Stimulated activated CD4-positive, alpha-beta T cell treated with anti-CD3 and anti-CD28 coated beads, Interleukin-2, amount 100 ng/mL, for 4 hours (primary cell): ENCODE measurements around the gene F10.

ENCODE experiments used
- DNase-seq: peaks from one replicate; pipeline ENCODE4 v3.0.0-alpha.2; 2020; ENCODE audit warnings: low read depth

F10 gene

DNA sequence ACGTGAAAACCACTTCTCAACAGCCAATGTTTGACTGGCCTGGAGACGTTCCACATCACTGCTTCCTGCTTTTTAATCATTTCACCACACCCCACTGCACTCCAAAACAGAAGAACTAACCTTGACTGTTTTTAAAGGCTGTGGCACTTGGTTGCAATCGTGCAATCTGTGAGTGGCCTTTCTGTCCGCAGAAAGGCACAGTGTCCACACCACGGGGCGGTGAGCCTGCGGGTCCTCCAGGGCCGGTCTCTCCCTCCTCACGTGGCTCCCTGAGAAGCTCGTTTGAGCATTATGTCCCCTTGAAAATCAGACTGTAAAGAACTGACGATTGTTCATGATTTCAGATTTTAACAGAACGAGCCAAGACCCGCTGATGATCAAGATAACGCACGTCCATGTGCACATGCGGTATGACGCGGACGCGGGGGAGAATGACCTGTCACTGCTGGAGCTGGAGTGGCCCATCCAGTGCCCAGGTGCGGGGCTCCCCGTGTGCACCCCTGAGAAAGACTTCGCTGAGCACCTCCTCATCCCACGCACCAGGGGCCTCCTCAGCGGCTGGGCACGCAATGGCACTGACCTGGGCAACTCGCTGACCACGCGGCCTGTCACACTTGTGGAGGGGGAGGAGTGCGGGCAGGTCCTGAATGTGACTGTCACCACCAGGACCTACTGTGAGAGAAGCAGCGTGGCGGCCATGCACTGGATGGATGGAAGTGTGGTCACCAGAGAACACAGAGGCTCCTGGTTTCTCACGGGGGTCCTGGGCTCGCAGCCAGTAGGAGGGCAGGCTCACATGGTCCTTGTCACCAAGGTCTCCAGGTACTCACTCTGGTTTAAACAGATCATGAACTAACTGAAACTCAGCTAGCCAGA is 48.9 kb downstream of the F10 start:
- DNase-seq = no peak

DNA sequence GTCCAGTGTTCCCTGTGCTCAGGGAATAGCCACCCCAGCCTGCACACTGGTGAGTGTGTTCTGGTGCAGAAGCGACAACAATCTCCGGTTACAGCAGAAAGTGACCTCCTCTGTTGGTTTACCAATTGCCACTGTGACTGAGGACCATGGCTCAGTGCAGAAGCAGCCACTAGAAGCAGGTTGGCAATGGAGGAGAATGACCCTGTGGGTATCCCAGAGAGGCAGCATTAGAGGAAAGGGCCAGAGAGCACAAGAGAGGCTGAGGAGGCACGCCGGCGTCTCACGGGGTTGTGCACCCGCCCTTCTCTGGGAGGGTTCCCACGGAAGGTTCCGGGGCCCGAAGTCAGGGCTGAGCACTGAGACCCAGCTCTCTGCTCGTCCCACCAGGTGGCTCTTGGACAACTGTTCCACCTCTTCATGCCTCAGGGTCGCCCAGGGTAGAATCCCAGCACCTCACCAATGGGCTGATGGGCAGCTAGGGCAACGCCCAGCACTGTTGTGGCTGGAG is 49.9 kb downstream of the F10 start:
- DNase-seq = no peak

DNA sequence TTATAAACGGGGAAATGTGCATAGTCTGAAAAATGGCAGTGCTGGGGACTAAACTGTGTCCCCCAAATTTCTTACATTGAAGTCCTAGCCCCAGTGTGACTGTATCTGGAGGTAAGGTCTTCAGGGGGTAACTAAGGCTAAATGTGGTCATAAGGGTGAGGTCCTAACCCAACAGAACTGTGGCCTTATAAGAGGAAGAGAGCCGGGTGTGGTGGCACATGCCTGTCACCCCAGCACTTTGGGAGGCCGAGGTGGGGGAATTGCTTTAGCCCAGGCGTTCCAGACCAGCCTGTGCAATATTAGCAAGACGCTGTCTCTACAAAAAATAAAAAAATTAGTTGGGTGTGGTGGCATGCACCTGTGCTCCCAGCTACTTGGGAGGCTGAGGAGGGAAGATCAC is 53.7 kb downstream of the F10 start:
- DNase-seq = peak; percentile 77

DNA sequence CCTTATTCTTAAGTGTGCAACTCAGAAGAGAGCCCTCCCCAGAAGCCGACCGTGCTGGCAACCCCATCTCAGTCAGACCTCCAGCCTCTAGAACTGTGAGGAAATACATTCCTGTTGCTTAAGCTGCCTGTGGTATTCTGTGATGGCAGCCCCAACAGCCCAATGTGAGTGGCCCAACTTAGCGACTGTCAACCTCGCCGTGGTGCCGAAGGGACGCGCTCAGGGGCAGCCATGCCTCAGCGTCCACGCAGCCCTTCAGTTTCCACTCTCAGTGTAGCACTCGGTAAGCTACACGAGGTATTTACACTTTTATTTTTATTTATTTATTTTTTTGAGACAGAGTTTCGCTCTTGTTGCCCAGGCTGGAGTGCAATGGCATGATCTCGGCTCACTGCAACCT is 54.2 kb downstream of the F10 start:
- no peak for DNase-seq

DNA sequence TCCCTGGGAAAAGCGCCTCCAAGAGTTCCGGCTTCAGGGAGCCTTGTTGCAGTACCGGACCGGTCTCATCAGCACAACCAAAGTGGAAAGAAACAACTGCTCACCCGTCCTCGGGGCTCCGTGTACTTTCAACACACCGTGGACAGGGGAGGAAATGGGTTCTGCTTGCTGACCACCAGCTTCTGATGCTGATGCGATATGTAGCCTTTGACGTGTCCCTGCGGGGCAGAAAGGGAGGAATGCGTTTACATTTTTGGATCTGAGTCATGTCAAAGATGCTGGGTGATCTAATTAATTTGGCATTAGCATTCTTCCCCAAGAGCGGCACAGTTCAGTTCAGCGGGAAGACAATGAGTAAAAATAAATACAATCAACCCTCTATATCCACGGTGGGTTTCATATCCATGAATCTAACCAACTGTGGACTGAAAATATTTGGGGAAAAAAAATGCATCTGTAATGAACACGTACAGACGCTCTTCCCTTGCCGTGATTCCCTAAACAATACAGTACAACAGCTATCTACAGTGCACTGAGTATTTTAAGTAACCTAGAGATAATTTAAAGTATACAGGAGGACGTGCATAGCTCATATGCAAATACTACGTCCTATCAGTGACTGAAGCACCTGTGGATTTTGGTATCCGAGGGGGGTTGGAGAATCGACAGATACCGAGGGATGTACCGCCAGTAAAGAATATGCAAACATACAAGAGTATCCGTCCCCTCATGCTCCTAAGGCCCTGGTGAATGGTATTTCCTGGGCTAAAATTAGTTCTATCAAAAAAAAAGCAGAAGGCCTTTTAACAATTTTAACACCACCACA is 55.7 kb downstream of the F10 start:
- no peak for DNase-seq

DNA sequence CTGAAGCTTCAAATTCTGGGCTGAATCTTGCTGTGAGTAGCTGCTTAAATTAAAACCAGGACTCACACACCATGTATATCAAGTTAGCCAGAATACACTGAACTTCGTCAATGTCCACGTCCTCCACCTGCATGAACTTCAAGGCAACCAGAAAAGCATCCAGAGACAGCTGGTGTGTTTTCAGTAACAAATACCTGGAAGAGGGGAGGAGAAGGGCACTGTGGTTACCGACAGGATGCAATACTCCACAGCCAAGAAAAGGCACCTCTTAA is 56.2 kb downstream of the F10 start:
- no peak for DNase-seq

DNA sequence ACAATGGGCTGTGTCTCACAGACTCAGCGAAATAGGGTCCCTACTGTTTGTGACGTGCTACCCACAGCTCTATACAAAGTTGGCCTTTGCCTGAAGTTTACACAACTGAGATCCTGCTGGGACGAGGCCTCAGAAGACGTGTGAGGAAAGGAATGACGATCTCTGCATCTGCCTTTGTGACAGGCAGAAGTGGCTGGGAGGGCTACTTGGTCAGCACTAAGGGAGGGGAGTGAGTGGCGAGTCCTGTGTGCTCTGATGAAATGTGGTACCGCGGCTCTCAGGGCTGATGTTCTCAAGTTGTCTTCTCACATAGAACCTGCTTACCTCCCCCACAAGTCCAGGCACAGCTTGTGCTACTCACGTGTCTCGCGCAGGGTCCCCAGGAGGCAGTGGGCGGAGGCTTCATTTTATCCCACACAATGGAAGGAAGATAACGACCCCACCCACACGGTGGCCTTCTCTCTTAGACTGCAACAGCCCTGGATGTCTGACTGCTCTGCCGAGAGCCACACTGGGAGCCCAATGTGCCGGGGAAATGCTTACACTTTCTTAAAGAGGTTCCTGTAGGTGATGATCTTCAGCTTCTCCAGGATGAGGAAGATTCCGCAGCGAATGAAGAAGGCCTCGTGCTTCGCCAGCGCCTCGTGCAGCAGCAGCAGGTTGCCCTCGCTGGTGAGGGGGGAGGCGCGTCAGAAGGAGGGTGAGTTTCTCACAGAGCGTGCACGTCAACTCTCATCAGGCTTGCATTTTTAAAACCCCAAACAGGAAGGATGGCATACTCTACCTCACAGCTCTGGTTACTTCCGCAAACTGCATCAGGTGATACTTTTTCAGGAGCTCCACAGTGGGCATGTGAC is 57.0 kb downstream of the F10 start:
- no peak for DNase-seq

DNA sequence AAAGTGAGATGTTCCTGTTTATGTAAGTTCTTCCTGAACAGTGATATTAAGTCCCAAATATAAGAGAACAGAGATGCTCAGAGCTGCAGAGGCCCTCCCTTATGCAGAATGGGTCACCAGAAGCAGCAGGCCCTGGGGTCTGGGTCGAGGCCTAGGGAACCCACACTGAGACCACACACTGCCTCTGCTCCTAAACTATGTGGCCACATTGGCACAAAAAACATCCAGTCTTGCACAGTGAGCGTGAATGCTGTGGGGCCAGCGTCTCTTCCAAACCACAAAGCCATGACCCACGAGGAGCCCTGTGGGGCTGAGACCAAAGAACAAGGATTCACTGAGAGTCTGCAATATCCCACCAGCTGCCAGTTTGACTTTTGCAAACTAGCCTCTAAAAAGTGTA is 59.4 kb downstream of the F10 start:
- no peak for DNase-seq

DNA sequence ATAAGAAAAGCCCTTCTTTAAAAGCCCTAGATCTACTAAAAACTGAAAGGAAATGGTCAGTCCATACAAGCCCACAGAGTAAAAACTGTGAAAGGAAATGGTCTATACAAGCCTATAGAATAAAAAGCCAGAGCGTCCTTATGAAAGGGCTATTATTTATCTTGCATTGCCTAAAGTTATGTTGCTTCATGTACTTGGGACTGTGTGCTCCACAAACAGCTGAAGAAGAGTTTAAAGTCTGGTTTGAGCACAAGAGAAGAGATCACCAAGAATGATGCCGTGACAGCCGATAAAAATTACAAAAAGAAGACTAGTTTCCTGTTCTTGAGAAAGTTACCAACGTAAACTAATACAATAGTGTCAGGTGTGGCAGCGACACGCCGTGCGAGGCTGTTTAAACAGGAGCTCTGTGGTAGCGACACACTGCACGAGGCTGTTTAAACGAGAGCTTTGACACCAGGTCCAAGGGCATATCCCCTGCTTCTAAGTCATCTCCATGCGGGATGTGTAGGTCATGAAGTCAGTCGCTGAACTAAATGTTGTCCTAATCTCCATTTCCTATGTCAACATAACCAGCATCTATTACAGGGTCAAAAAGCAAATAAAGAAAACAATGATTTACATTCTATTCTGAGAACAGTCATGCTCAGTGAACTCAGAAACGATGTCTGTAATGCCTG is 61.0 kb downstream of the F10 start:
- DNase-seq = no peak

DNA sequence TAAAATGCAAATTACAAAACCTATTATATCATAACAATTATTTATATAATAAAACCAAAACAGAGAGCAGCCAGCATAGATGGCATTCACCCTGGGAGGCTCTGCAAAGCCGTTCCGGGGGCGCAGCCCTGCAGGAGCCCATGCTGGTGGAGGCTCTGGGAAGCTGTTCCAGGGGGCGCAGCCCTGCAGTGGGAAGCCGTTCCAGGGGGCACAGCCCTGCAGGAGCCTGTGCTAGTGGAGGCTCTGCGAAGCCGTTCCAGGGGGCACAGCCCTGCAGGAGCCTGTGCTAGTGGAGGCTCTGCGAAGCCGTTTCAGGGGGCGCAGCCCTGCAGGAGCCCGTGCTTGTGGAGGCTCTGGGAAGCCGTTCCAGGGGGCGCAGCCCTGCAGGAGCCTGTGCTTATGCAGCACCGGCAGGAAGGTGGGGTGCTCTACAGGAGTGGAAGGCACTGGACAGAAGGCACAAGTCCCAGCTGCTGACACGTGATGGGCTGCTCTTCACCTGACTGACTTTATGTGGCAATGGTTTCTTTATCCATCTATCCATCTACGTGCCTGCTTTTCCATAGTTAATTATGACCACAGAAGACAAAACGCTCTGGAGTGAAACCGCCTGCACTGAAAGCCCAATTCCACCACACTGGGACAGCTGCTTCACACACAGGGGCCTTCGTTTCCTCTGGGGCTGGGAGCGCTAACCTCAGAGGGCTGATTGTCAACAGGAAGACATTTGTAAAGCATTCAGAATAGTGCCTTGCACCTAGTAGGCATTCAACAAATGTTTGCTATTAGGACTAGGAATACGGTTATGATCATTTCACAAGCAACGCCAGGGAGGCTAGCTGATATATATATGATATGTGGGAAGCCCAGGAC is 62.2 kb downstream of the F10 start:
- DNase-seq = no peak

DNA sequence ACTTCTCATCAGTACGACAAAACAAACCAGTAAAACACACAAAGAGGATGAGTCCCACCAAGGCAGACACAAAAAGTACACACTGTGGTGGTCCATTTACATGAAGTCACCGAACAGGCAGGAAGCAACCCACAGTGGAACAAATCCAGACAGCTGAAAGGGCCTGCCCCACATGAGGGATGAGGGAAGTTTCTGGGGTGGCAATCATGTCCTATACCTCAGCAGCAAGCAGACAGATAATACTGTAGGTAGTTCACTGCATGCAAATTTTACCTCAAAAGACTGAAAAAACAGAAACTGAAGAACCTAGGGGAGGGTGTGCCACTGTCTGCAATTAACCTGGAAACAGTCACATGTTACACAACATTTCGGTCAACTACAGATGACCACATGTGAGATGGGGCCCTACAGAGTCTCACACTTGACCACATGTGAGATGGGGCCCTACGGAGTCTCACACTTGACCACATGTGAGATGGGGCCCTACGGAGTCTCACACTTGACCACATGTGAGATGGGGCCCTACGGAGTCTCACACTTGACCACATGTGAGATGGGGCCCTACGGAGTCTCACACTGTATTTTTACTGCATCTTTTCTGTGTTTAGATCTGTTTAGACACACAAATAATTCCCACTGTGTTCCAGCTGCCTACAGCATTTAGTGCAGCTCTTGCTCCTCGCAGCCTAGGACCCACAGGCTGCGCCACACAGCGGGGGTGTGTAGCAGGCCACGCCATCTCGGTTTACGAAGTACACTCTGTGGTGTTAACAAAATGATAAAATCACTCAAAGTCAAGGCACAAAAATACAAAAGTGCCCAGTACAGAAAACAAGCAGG is 63.7 kb downstream of the F10 start:
- no peak for DNase-seq

DNA sequence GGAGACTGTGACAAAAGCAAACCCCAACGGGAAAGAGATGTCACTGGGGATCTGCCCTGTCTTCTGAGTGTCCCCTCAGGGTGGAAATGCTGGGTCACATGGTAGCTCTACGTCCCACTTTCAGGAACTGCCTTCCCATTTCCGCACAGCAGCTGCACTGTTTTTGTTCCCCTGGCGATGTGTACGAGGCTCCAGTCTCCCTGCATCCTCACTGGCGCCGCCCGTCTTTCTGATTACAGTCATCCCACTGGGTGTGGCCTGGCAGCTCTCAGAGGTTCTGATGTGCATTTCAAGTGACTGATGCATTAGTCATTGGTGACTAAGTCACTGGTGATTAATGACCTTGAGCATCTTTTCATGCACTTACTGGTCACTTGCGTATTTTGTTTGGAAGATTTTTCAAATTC is 64.7 kb downstream of the F10 start:
- peak; percentile 62 for DNase-seq

DNA sequence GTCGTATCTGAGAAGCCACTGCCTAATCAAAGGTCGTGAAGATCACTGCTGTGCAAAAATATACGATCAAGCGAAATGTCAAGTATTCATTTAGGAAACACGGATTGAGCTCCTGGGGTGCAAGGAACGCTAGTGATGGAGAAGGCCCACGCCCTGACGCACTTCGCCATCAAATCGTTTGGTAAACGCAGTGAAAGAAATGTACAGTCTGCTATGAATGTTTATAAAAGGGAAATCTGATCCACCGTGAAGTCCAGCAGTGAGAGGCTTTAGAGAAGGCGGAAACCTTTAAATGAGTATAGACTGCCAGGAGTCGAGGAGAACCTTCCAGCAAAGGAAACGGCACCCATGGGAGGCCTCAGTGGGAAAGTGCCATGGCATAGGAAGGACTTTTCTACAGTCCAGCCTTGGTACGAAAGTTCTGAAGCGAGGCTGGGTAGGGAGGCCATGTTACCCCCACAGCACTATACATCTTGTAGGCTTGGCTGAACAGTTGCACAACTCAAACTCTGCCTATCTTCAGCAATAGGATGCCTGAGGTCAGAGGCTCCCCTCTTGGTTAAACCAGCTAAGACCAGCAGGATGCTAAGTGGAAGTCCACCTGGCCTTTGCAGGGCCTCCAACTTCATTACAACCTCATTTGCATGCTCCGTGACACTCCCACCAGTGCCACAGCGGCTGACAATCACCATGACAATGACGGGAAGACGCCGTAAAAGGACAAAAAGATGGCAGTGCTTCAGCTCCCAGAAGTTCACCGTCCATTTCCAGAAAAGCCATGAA is 65.5 kb downstream of the F10 start:
- DNase-seq = no peak

DNA sequence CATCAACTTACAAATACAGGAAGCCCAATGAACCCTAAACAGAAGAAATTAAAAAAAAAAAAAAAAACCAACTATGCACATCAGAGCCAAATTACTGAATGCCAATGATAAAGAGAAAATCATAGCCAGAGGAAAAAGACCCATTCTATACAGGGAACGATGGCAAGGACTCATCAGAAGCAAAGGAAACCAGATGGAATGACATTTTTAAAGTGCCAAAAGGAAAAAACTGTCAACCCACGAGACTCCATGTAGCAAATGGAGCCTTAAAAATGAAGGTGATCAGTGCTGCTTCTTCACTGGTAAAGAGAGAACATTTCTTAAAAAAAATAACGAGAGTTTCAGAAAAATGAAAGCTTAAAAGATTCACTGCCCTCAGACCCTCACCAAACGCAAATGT is 67.6 kb downstream of the F10 start:
- DNase-seq = no peak

DNA sequence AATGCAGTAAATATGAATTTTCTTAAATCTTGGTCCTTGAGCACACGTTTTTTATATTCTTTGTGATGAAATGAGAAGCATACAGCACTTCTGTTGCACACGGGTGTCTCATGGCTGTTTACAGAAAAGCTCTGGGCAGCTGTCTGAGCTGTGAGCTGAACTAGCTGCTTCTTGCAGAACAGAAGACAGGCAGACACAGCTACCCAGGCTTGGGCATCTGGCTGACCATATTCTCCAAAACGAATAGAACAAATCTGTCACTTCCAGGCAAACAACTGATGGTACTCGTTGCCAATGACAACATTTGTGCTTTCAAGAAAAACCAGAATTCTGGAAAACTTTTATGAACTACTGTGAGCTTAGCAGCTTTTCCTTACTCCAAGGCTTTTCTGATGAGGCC is 69.7 kb downstream of the F10 start:
- DNase-seq = no peak

DNA sequence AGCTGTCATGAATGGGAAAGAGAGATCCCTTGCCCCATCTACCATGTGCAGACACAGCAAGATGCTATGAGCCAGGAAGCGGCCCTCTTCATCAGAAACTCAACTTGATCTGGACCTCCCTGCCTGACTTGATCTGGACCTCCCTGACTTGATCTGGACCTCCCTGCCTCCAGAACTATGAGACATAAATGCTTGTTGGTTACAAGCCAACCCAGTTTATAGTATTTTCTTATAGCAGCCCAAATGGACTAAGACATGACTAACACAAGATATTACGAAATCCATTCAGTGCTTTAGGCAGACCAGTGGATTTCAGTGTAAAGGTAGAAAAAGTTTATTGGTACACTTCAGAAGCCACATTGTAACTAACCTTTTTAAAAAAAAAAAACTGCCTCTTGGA is 70.3 kb downstream of the F10 start:
- DNase-seq = no peak

DNA sequence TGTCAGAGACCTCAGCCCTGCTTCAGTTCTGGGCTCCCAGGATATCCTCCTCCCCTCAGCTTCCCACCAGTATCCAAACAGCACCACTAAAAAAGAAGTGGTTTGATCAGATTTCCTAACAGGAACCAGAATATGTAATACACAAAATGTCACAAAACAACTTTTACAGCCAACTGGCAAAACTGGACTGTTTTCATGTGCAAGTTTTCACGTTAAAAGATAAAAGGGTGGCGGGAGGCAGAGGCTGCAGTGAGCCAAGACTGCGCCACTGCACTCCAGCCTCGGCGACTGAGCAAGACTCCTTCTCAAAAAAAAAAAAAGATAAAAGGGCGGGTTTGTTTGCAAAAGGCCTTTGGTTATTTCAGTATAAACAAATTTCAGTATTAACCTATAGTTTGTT is 72.8 kb downstream of the F10 start:
- no peak for DNase-seq

DNA sequence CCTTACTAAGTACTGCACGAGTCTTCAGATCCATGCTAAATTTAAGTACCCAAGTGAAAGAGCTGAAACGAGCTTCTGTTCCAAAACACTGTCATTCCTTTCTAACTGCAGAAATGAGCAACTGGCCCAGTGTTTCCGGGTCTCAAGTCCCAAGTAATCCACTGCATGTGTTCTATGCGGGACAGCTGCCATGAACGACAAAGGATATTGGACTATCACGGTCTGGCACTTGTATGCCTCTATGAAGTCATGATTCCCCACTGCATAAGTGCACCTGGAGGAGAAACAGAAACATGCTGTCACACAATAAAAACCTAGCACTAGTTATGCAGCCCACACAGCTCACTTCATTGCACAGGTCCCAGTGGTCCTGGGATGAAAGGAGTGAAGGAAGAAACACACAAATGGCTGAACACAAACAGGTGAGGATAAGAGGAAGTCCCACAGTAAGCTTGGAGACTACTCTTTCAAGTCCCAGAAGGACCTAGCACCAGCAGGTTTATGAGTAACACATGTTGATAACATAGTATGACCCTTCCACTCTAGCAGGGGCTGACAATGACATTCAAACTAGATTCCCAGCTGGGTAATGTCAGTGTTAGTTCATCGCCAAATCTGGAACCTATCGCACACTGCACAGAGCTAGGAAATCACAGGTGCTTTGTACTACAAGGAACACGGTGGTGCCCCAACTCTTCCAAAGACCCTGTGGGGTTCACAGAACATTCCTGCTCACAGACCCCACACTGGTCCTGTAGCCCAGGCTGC is 74.6 kb downstream of the F10 start:
- no peak for DNase-seq
